Adrenal gland (tissue), 12 donors: ENCODE data around the gene PACRG. TPM values are rescaled to one million over a fixed set of nuclear protein-coding genes. Genes with fewer than 3 reads are reported as not detected.

Source experiments
- DNase-seq, 7 donors: peaks; one replicate each; pipeline ENCODE4 v3.0.0-alpha.2; 2019 to 2020
- H3K27ac ChIP-seq, 5 donors: fragments of 200-600 bp; sonication (generic) in 4 of 5; 1 replicate in 3 of 5; 2 replicates in 2 of 5; pipeline versions ENCODE4 v1.5.1 to v1.8.0; 2016 to 2020; ENCODE audit warnings: mild to moderate bottlenecking in 1 of 5
- H3K27me3 ChIP-seq: fragments of 200-600 bp; 2 replicates; pipeline ENCODE4 v1.8.0; 2021
- H3K36me3 ChIP-seq, 2 donors: fragments of 200-600 bp; replicated peaks in 1 of 2; 1 replicate in 1 of 2; 2 replicates in 1 of 2; pipeline versions ENCODE4 v1.5.1 to v1.8.0; 2018 to 2022
- H3K4me1 ChIP-seq, 2 donors: fragments of 200-600 bp; replicated peaks in 1 of 2; 1 replicate in 1 of 2; 2 replicates in 1 of 2; pipeline versions ENCODE4 v1.5.1 to v1.8.0; 2018 to 2021
- H3K4me3 ChIP-seq, 4 donors: fragments of 200-600 bp; sonication (generic) in 3 of 4; one replicate each; pipeline ENCODE4 v1.5.1; 2016 to 2018
- H3K9me3 ChIP-seq, 3 donors: fragments of 200-600 bp; sonication (generic) in 1 of 3; replicated peaks in 1 of 3; 1 replicate in 2 of 3; 2 replicates in 1 of 3; pipeline versions ENCODE4 v1.5.1 to v1.8.0; 2016 to 2021
- CTCF ChIP-seq, 6 experiments: fragments of 450-650 bp in 4 of 6; fragments of 200-600 bp in 2 of 6; sonication (generic) in 1 of 6; IDR thresholded peaks; 1 replicate in 5 of 6; 2 replicates in 1 of 6; pipeline versions ENCODE4 v1.5.1 to v1.8.0; 2016 to 2021; ENCODE audit warnings: antibody characterized with exemption in 6 of 6, mild to moderate bottlenecking in 2 of 6, moderate library complexity in 1 of 6
- POLR2A ChIP-seq, 2 donors: fragments of 450-650 bp; IDR thresholded peaks; one replicate each; pipeline ENCODE4 v1.6.1; 2017; ENCODE audit warnings: antibody characterized with exemption in 2 of 2, mild to moderate bottlenecking in 2 of 2, moderate library complexity in 1 of 2
- WGBS, 4 donors: extraction: QIAGEN DNeasy Blood & Tissue Kit in 2 of 4; methylation state at CpG; one replicate each; pipeline versions ENCODE4 v1.1.5 to v1.1.7; 2013 to 2017; 5-methylcytosine and 5-hydroxymethylcytosine counted together
- intact Hi-C, 2 donors: fragments of 100-400 bp; cut with DNase I; formaldehyde crosslinking; loops; one replicate each; pipeline versions ENCODE4 v1.14.1 to v1.15.0; 2022 to 2023
- polyA plus RNA-seq, 3 donors: library from polyadenylated mRNA; stranded (reverse); fragments of 200-250 nt in 2 of 3; fragments of 350-450 nt in 1 of 3; fragmentation: Illumina TruSeq in 1 of 3; extraction: RNeasy Lipid Tissue Mini Kit (QIAGEN cat#74804) in 1 of 3; gene quantifications; one replicate each; pipeline ENCODE4 v1.2.3, GENCODE V29; 2013 to 2014
- total RNA-seq, 9 donors: library from RNA; depleted of rRNA in 4 of 9; stranded (reverse); fragments of >200 nt in 4 of 9; fragments of 120-200 nt in 1 of 9; fragmentation: NEBNext Ultra II Directional in 1 of 9; extraction: Animal tissue kit (Norgen Biotek cat#: 25700) in 1 of 9; gene quantifications; one replicate each; pipeline versions ENCODE4 v1.1.0 to v1.2.4, GENCODE V29; 2013 to 2023
- donor health status: healthy with polysubstance abuse.
- donor health status: Bipolar disorder and iron deficiency.
- donor health status: DM: yes; HTN: yes; CAD: no.
- donor health status: DM: no; HTN: no; CAD: no.
- donor health status: DM: no; HTN: no; CAD: no.
- donor health status: DM: yes; HTN: yes; CAD: no.

The PACRG gene
- total and polyA plus RNA-seq, 12 donors = 0.18 to 6.1 (median 1.4) TPM

- intact Hi-C loops = no loop called here
- no peak overlapping the region for H3K27ac ChIP-seq
- no peaks in the 10 kb centered on the region for H3K27me3 ChIP-seq
- H3K36me3 ChIP-seq = no peaks in the 10 kb centered on the region
- TF ChIP-seq POLR2A (IDR thresholded peaks at IDR 0.05) (no peak), CTCF (IDR thresholded peaks at IDR 0.05) (no peak)
- no peak overlapping the region for H3K4me3 ChIP-seq
- no peaks in the 10 kb centered on the region for H3K4me1 ChIP-seq
- no peak for DNase-seq
- 71 to 91% (median 86%) methylated on average over 1 of the region's 1 CpG for WGBS, 4 donors
- no peaks in the 10 kb centered on the region for H3K9me3 ChIP-seq
Measured at GRCh38 chr6:163281634-163282033, 553.9 kb downstream of the PACRG start.

DNA sequence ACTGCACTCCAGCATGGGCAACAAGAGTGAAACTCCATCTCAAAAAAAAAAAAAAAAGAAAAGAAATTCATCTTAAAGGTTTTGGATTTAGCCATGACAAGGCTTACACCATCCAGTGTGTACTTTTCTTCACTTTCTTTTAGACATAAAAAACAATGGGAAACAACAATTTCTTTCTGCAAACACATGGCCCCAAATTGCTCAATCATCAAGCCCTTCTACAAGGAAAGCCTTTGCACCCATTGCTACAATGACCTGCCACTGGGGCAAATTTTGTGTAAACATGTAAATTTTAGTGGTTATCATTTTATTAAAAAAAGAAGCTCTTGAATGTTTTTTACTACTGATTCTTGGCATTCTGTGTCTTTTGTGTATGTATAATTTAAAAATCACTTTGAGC is 554.9 kb downstream of the PACRG start:
- no peak overlapping the region for H3K27ac ChIP-seq
- H3K36me3 ChIP-seq = no peaks in the 10 kb centered on the region
- H3K9me3 ChIP-seq = no peaks in the 10 kb centered on the region
- H3K4me1 ChIP-seq = no peaks in the 10 kb centered on the region
- no peak for DNase-seq
- no peak for TF ChIP-seq CTCF (IDR thresholded peaks at IDR 0.05)
- no peak for TF ChIP-seq POLR2A (IDR thresholded peaks at IDR 0.05)
- no peaks in the 10 kb centered on the region for H3K27me3 ChIP-seq
- intact Hi-C loops = no loop called here
- no peak overlapping the region for H3K4me3 ChIP-seq

GRCh38 chr6:163284151-163284550 is 556.4 kb downstream of the PACRG start:
- WGBS, 4 donors = 52 to 64% (median 61%) methylated on average over 5 of the region's 5 CpGs
- intact Hi-C loops = no loop called here
- TF ChIP-seq POLR2A (IDR thresholded peaks at IDR 0.05) (no peak), CTCF (IDR thresholded peaks at IDR 0.05) (no peak)
- Histone ChIP-seq H3K4me1 (no peaks in the 10 kb centered on the region), H3K27me3 (no peaks in the 10 kb centered on the region), H3K36me3 (no peaks in the 10 kb centered on the region), H3K4me3 (no peak overlapping the region), H3K9me3 (no peaks in the 10 kb centered on the region), H3K27ac (no peak overlapping the region)
- DNase-seq = peak in 3 of 7 donors; percentile 8 to 58 (median 21)

DNA sequence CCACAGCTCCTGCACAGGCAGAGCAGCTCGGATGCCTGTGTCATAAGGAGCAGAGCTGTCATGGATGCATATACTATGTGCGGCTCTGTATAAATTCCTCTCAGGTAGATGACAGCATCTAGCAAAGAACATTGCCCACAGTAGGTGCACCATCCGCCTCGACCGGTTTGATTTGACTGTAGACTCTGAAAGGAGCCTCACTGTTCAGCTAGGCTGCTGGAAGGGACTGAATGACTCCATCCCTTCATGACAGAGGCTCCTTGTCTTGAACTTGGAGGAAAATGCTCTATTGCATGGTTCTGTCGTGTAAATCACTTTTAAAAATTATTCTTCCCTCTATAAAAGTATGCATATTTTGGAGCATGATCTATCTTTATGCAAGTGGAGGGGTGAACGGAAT is 557.9 kb downstream of the PACRG start:
- WGBS, 4 donors = 81 to 89% (median 87%) methylated on average over 7 of the region's 7 CpGs
- no peak overlapping the region for H3K4me3 ChIP-seq
- TF ChIP-seq POLR2A (IDR thresholded peaks at IDR 0.05) = no peak
- TF ChIP-seq CTCF (IDR thresholded peaks at IDR 0.05) = no peak
- H3K36me3 ChIP-seq = no peaks in the 10 kb centered on the region
- no peaks in the 10 kb centered on the region for H3K9me3 ChIP-seq
- no peak overlapping the region for H3K27ac ChIP-seq
- no peak for DNase-seq
- intact Hi-C loops = no loop called here
- H3K27me3 ChIP-seq = no peaks in the 10 kb centered on the region
- no peaks in the 10 kb centered on the region for H3K4me1 ChIP-seq
